Right lobe of liver (tissue), 4 donors: Measurements from ENCODE around the gene TRMT11.

Experiments used
- CTCF ChIP-seq, 4 donors: fragments of 200-600 bp in 3 of 4; fragments of 450-650 bp in 1 of 4; IDR thresholded peaks; one replicate each; pipeline versions ENCODE4 v1.5.1 to v1.8.0; 2016 to 2022; ENCODE audit warnings: antibody characterized with exemption in 4 of 4, mild to moderate bottlenecking in 2 of 4
- POLR2A ChIP-seq: fragments of 450-650 bp; IDR thresholded peaks from one replicate; pipeline ENCODE4 v1.6.1; 2017; ENCODE audit warnings: antibody characterized with exemption, mild to moderate bottlenecking
- donor health status: DM: no; HTN: no; CAD: no.
- donor health status: DM: no; HTN: no; CAD: no.
- donor health status: DM: no; HTN: yes; CAD: no.

DNA sequence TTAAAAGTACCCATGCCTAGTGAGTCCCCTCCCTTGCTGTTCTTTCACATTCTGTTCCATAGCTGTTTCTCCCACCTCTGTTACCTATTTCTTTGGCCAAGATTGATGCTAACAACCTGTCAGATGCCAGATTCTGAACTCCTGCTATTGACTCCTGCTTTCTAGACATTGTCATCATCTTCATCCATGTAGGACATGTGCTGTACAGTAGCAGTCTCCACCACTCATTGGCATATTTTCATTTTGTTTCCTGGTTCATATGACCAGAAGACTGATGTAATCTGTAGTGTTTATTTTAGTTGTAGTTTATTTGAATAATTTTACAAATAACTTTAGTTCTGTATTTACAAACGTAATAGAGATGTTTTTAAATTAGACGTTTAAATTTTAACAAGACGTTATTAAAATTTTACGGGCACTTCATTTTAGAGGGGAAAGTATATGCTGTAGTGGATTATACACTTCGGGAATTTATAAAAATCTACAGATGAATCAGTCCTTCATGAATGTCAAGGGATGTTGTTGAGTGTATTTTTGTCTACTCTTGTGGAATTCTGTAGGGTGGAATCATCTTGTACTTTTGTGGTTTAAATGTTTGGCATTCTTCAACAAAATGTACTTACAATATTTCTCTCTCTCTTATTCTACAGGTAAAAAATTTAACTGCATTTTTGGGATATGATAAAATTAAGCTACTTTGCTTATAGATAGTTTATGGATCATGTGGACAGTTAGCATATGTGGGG, 34.1 kb downstream of the TRMT11 start:
- TF ChIP-seq POLR2A (no peak), CTCF (IDR thresholded peaks at IDR 0.05) (no peak)
